SH-SY5Y (cell line): ENCODE measurements around the gene MPZ.

ENCODE experiments used
- GATA2 ChIP-seq: IDR thresholded peaks from 2 replicates; pipeline ENCODE4 v1.6.1; 2011; ENCODE audit warnings: mild to moderate bottlenecking, low read depth, low read length
- GATA3 ChIP-seq: IDR thresholded peaks from 2 replicates; pipeline ENCODE4 v1.6.1; 2011; ENCODE audit warnings: low read depth, mild to moderate bottlenecking, low read length, moderate library complexity

MPZ gene

GRCh38 chr1:161307892-161308638 lies 1.7 kb downstream of the MPZ start:
- TF ChIP-seq GATA2 (no peak), GATA3 (no peak)

GRCh38 chr1:161307230-161307768 lies 2.5 kb downstream of the MPZ start:
- TF ChIP-seq GATA2 = no peak
- no peak for TF ChIP-seq GATA3

- TF ChIP-seq GATA2 = no peak
- no peak for TF ChIP-seq GATA3
Measured at GRCh38 chr1:161305867-161306519, 3.8 kb downstream of the MPZ start.

GRCh38 chr1:161304927-161305866 lies 4.6 kb downstream of the MPZ start:
- TF ChIP-seq GATA3 (no peak), GATA2 (no peak)

GRCh38 chr1:161300478-161300877 lies 9.3 kb downstream of the MPZ start:
- TF ChIP-seq GATA2 = no peak
- TF ChIP-seq GATA3 = no peak

GRCh38 chr1:161299347-161299746 lies 10.4 kb downstream of the MPZ start:
- TF ChIP-seq GATA2 (no peak), GATA3 (no peak)

- TF ChIP-seq GATA2 (no peak), GATA3 (no peak)
Measured at GRCh38 chr1:161298116-161298515, 11.7 kb downstream of the MPZ start.

GRCh38 chr1:161297415-161297814 lies 12.4 kb downstream of the MPZ start:
- TF ChIP-seq GATA3 = no peak
- TF ChIP-seq GATA2 = no peak

- TF ChIP-seq GATA2 = no peak
- TF ChIP-seq GATA3 = no peak
Measured at GRCh38 chr1:161290779-161291178, 19.0 kb downstream of the MPZ start.

- TF ChIP-seq GATA3 (no peak), GATA2 (no peak)
Measured at GRCh38 chr1:161287482-161288054, 22.2 kb downstream of the MPZ start.

GRCh38 chr1:161285521-161285920 lies 24.2 kb downstream of the MPZ start:
- TF ChIP-seq GATA2 (no peak), GATA3 (no peak)

- TF ChIP-seq GATA2 = no peak
Measured at GRCh38 chr1:161285113-161285512, 24.7 kb downstream of the MPZ start.

- TF ChIP-seq GATA3 = no peak
- no peak for TF ChIP-seq GATA2
Measured at GRCh38 chr1:161282991-161283390, 26.8 kb downstream of the MPZ start.

GRCh38 chr1:161274874-161275273 lies 34.9 kb downstream of the MPZ start:
- TF ChIP-seq GATA2 (peak; percentile 78), GATA3 (peak; percentile 32; the same call in 1 of the 2 replicates)
